ENCODE measurements around the gene PUSL1. TPM values are rescaled to one million over a fixed set of nuclear protein-coding genes. Genes with fewer than 3 reads are reported as not detected.

Gene PUSL1
- total RNA-seq, 1 experiment from 2014 or later, result 18.9 TPM

- H3K4me1 ChIP-seq (replicated peaks; ENCODE audit: insufficient read depth), result peaks cover 16% of the 10 kb centered on the region
- H3K79me2 ChIP-seq (ENCODE audit: low read depth), result no peaks in the 10 kb centered on the region
- H3K27ac ChIP-seq, result no peak overlapping the region
- no peak overlapping the region for H3K4me2 ChIP-seq
- H3K9me2 ChIP-seq (ENCODE audit: insufficient read depth), result no peaks in the 10 kb centered on the region
- CTCF ChIA-PET, result no interaction called here
- intact Hi-C loops (cut with micrococcal nuclease; ENCODE audit: unreplicated experiment), result loop anchor here (5.0 kb wide), 1 partner anchor 311 kb away; the partner anchor contains the start of gene PERM1
- DNase-seq, result no peak
- H3K27me3 ChIP-seq (ENCODE audit: insufficient read depth, low read depth), result no peaks in the 10 kb centered on the region
- no peaks in the 10 kb centered on the region for H3K9me3 ChIP-seq (ENCODE audit: insufficient read depth, low read depth)
- H3F3A ChIP-seq (ENCODE audit: insufficient read depth, low read depth), result no peaks in the 10 kb centered on the region
- no peak for TF ChIP-seq EZH2 (IDR thresholded peaks at IDR 0.05; ENCODE audit: low read depth)
- TF ChIP-seq CTCF (conservative IDR thresholded peaks at IDR 0.05), result no peak
- no peaks in the 10 kb centered on the region for H4K20me1 ChIP-seq (ENCODE audit: insufficient read depth)
- no peaks in the 10 kb centered on the region for H3K36me3 ChIP-seq (ENCODE audit: low read depth)
- BruUV-seq (replicated peaks), result no TSS peak
- POLR2A ChIA-PET (ENCODE audit: unreplicated experiment), result no interaction called here
- no peak overlapping the region for H2AFZ ChIP-seq
- H3K4me3 ChIP-seq, result no peak overlapping the region
These were observed 15.5 kb upstream of the PUSL1 start for GRCh38 chr1:1292851-1293250.

- no peaks in the 10 kb centered on the region for H3F3A ChIP-seq (ENCODE audit: insufficient read depth, low read depth)
- H4K20me1 ChIP-seq (ENCODE audit: insufficient read depth), result no peaks in the 10 kb centered on the region
- H3K9me3 ChIP-seq (ENCODE audit: insufficient read depth, low read depth), result no peaks in the 10 kb centered on the region
- H3K4me1 ChIP-seq (replicated peaks; ENCODE audit: insufficient read depth), result peaks cover 16% of the 10 kb centered on the region
- no peak overlapping the region for H3K4me2 ChIP-seq
- no TSS peak for BruUV-seq (replicated peaks)
- no peaks in the 10 kb centered on the region for H3K9me2 ChIP-seq (ENCODE audit: insufficient read depth)
- no peak for TF ChIP-seq CTCF (conservative IDR thresholded peaks at IDR 0.05)
- no peak for TF ChIP-seq EZH2 (IDR thresholded peaks at IDR 0.05; ENCODE audit: low read depth)
- no peaks in the 10 kb centered on the region for H3K27me3 ChIP-seq (ENCODE audit: insufficient read depth, low read depth)
- no peak overlapping the region for H3K4me3 ChIP-seq
- H3K79me2 ChIP-seq (ENCODE audit: low read depth), result no peaks in the 10 kb centered on the region
- no peaks in the 10 kb centered on the region for H3K36me3 ChIP-seq (ENCODE audit: low read depth)
- CTCF ChIA-PET, result no interaction called here
- H2AFZ ChIP-seq, result no peak overlapping the region
- H3K27ac ChIP-seq, result no peak overlapping the region
- POLR2A ChIA-PET (ENCODE audit: unreplicated experiment), result no interaction called here
- DNase-seq, result no peak
- intact Hi-C loops (cut with micrococcal nuclease; ENCODE audit: unreplicated experiment), result loop anchor here (5.0 kb wide), 1 partner anchor 311 kb away; the partner anchor contains the start of gene PERM1
These were observed 14.8 kb upstream of the PUSL1 start for GRCh38 chr1:1293263-1294249.

GRCh38 chr1:1294250-1294890 is 14.0 kb upstream of the PUSL1 start:
- no peak overlapping the region for H3K4me2 ChIP-seq
- no peak for TF ChIP-seq EZH2 (IDR thresholded peaks at IDR 0.05; ENCODE audit: low read depth)
- no peak for TF ChIP-seq CTCF (conservative IDR thresholded peaks at IDR 0.05)
- ChIA-PET POLR2A (ENCODE audit: unreplicated experiment) (no interaction called here), CTCF (no interaction called here)
- H3K79me2 ChIP-seq (ENCODE audit: low read depth), result no peaks in the 10 kb centered on the region
- intact Hi-C loops (cut with micrococcal nuclease; ENCODE audit: unreplicated experiment), result loop anchor here (5.0 kb wide), 1 partner anchor 312 kb away; the partner anchor contains the start of gene PERM1
- no peaks in the 10 kb centered on the region for H3K27me3 ChIP-seq (ENCODE audit: insufficient read depth, low read depth)
- H2AFZ ChIP-seq, result no peak overlapping the region
- H3K27ac ChIP-seq, result no peak overlapping the region
- H3K4me1 ChIP-seq (replicated peaks; ENCODE audit: insufficient read depth), result peaks cover 16% of the 10 kb centered on the region
- BruUV-seq (replicated peaks), result no TSS peak
- no peaks in the 10 kb centered on the region for H3K9me3 ChIP-seq (ENCODE audit: insufficient read depth, low read depth)
- H3K4me3 ChIP-seq, result no peak overlapping the region
- no peaks in the 10 kb centered on the region for H4K20me1 ChIP-seq (ENCODE audit: insufficient read depth)
- H3K36me3 ChIP-seq (ENCODE audit: low read depth), result no peaks in the 10 kb centered on the region
- DNase-seq, result no peak
- H3F3A ChIP-seq (ENCODE audit: insufficient read depth, low read depth), result no peaks in the 10 kb centered on the region
- H3K9me2 ChIP-seq (ENCODE audit: insufficient read depth), result no peaks in the 10 kb centered on the region
